ENCODE measurements around the gene SPACA9.

- TF ChIP-seq TAF1 (IDR thresholded peaks at IDR 0.05; ENCODE audit: borderline replicate concordance, insufficient read depth, low read length) (no peak), POLR2AphosphoS5 (IDR thresholded peaks at IDR 0.05; ENCODE audit: low read depth, low read length) (no peak), REST (IDR thresholded peaks at IDR 0.05; ENCODE audit: insufficient read depth in 1 of 2, low read depth in 2 of 2, low read length in 2 of 2) (no peak), SIN3A (IDR thresholded peaks at IDR 0.05; ENCODE audit: borderline replicate concordance, insufficient read depth, low read length) (no peak), FOXP2 (optimal IDR thresholded peaks at IDR 0.05; ENCODE audit: borderline replicate concordance, extremely low read depth, extremely low read length, insufficient read depth) (no peak)
Observed at GRCh38 chr9:132875159-132875558, 3.5 kb upstream of the SPACA9 start.
